Kasumi-1 (cell line): ENCODE data around the gene STK39.

Experiments
- DNase-seq, 2 experiments: peaks; one replicate each; lab custom pipeline; 2025; lab: John Stamatoyannopoulos, UW

The STK39 gene

DNA sequence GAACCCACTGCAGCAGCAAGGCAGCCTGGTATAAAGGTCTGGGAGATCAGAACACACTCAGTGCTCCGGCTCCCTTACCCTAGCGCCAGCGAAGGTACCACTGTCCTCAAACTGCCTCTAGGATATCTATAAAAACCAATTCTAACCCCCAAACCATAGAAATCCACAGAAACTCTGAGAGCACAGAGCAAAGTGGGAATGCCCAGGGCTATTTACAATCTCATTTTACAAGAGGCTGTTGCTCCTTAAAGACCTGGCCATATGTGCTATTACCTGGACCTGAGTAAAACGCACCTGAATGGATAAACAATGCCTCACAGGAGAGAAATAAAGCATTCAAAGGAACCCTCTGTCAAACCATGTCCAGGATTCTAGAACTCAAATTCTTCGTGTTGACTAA is 4.3 kb downstream of the STK39 start:
- no peak for DNase-seq

GRCh38 chr2:168241746-168242145 is 5.6 kb downstream of the STK39 start:
- DNase-seq = no peak

- no peak for DNase-seq
These were observed 6.2 kb downstream of the STK39 start for GRCh38 chr2:168241208-168241607.

DNA sequence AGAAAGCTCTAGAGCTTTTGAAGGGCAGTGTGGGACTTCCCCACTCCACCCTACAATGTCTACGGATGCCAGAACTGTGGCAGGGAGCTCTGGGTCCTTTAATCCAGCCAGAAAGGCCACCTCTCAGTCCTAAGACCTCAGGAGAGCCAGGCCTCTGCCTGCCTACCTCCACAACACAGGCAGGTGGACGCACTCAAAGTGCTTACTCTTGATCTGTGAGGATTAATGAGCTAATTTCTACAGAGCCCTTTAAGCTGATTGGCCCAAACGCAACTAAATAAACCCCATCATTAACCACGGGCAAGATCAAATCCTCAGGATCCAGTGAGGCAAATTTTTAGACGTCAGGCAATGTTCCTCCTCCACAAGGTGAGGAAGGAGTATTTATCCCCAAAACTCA is 8.1 kb downstream of the STK39 start:
- no peak for DNase-seq

DNA sequence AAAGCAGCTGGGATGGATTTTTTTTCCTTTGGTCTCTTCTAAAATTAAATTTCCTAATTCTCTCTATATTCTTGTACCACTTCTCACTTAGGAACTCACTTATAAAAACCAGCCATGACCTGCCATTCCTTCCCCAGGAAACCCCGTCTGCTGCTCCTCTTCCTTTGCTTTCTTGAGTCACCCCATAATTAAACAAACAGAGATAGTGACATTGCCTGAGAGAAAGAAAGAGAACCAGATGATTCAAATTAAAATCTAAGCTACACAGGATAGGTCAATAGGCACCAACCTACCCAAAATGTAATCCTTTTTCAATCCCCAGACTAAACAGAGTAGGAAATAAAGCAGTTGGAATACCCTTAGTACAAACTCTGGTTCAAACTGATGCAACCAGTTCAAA is 9.7 kb downstream of the STK39 start:
- no peak for DNase-seq

DNA sequence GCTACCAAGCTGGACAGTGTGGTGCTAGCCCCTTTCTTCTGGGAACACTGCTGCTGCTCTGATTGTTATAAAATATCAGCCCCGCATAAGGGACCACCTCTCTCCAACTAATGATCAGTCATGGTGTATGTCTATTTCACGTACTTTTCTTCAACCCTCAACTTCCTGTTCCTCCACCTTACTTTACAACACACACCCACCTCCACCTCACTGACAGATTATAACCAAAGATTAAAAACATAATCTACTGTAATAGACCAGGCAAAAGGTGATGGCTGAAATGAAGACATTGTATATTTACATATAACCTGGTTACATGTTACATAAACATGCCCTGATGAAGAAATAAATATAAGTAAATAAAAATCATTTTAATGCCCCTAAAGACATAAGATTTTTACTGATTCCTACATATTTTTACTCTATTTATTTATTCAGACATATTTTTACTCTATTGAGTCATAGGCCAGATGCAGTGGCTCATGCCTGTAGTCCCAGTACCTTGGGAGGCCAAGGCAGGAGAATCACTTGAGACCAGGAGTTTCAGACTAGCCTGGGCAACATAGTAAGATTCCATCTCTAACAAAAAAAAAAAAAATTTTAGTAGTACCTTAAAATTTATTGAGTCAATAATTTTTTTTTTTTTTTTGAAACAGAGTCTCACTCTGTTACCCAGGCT is 12.8 kb downstream of the STK39 start:
- DNase-seq = no peak

DNA sequence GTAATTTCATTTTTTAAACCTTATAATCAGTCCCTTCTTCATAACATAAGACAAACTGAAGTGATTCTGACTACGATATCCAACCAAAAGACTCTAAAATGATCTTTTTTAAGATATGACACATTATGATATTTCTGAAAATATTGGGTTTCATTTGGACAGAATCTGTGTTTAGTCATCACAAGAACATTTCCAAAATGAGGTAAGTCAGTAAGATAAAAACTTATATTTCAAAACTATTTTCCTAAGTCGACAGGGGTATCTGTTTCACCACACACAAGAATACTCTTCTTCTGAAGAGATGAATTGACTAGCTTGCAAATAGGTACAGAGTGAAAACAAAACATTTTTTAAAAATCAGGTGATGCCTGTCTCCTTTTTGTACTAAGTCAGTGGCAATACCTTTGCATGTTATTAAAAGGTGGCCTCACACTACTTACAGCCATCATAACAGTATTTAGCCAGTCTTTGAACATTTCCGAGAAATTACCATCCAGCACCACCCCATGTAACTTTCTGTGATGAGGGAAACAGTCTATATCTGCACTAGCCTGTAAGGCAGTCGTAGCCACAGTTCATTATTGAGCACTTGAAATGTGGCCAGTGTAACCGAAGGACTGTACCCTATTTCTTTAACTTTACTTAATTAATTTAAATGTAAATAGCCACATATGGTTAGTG is 13.5 kb downstream of the STK39 start:
- no peak for DNase-seq

- no peak for DNase-seq
These were observed 14.2 kb downstream of the STK39 start for GRCh38 chr2:168233166-168233565.

DNA sequence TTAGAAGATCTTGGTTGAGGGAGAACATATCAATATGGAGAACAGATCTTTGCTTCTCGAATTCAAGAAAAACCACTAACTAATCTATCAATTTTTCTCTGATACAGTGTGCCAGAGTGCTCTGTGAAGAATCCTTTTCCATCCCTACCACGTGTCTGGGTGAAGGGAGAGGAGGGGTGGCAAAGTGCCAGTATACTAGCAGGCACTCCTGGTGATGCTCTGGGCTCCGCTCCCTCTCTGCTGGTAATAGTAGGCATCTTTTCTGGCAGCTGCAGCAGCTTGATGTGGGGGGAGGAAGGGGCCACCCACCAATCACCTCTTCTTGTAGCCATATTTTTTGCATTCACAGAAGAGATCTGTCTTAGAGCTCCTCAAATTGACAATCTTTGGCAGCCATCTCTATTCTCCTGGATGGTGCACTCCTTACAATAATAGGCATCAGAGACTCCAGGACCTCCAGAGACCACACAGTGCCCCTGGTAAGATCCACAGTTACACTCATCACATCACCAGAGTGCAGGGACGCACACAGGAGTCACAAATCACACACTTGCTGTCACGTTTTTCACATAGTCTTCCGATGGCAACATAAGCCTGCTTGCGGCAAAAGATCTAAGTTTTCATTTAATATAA is 15.7 kb downstream of the STK39 start:
- DNase-seq = no peak

DNA sequence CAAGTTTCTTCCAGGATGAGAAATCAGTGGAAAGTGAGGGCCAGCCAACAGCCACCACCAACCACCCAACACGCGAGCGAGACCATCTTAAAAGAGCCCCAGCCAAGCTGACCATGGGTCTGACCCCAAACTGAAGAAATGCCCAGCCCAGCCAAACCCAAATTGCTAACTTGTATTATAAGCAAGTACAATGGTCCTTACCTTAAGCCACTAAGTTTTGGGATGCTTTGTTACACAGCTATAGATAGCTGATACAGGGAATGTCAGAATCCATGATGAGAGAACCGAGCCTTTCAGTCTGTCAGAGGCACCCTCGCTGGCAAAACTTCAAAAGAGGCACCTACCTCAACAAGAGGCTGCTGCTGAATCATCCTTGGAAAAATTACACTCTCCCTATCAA is 17.0 kb downstream of the STK39 start:
- no peak for DNase-seq

DNA sequence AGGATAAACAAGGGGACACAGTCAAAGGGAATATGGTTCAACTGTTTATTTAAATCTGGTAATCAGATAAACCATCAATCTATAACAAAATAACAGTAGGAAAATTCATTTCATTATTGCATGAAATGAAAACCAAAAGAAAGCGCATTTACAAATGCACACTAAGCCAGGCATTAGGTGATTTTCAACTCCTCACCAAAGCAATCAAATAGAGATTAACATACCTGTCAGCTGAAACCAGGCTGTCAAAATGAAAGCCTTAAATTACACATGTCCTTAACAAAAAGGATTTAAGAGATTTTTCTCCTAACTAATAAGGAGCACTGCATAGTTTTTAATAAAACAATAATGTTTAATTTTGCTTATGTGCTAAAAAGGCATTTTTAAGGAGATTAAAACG is 23.0 kb downstream of the STK39 start:
- no peak for DNase-seq

DNA sequence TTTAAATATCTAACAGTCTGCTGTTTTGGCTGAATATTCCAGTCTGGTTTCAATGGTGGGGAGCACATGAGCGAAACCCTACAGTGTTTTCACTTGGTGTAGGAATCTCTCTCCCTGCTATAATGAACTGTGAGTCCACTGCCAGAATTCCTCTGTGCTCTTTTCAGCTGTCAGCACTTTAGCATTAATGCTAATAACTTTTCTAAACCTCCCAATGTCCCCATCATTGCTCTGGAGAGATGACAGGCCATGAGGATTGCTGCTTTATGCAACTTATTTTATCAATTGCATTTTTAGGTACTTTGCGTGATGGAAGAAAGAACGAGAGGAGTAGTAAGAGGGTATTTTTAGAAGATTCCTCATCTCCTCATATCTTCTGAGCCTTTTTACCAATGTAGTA is 25.3 kb downstream of the STK39 start:
- DNase-seq = no peak

- DNase-seq = no peak
These were observed 26.2 kb downstream of the STK39 start for GRCh38 chr2:168220965-168221819.

GRCh38 chr2:168217920-168218319 is 29.5 kb downstream of the STK39 start:
- DNase-seq = no peak

DNA sequence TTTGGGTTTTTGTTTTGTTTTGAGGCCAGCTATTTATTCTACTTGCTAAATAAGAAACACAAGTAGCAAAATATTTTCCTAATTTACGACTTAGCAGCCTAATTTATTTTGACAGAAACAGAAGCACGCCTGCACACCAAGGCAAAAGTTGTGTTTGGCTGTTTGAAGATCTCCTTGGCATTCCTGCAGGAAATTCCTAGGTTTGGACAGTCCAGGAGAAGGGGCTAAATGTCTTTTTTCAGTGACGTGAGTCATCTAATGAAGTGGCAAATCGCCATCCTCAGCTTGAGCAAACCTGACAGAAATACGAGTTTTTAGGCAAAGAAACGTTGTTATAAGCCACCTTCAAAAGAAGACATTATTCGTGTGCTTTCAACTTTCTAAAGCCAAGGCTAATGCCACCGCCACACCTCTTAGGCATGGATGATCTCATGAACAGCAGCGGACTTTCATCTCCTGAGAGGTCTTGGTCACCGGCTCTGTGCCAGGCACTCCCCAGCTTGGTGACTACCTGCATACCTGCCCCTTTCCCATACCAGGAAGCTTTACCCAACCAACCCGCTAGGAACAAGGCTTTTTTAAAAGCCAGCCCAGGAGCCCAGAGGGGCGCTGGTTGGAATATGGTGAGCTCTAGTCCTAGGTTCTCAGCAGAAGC is 30.9 kb downstream of the STK39 start:
- no peak for DNase-seq

GRCh38 chr2:168215813-168216212 is 31.6 kb downstream of the STK39 start:
- DNase-seq = no peak

GRCh38 chr2:168212866-168213265 is 34.5 kb downstream of the STK39 start:
- DNase-seq = no peak

GRCh38 chr2:168212167-168212566 is 35.2 kb downstream of the STK39 start:
- DNase-seq = no peak

DNA sequence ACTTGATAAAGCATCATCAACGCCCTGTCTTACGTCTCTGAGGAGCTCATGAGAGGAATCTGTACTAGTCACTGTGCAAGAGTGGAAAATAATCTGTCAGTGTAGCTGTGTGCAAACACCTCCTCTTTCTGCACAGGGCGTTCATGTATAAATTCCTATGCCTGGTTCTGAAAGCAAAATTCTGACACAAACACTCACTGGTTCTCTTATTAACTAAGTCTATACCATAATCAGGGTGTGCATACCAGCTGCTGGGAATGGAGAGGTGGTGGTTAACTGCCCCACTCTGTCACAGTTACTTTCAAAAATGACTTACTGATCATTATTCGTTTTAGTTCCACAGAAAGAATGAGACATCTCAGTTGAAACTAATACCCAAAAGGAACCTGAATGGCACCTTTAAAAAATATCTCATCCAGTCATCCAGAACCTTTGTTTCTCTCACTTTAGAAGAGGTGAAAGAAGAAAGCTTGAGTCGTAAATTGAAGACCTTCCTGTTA is 35.7 kb downstream of the STK39 start:
- DNase-seq = no peak

DNA sequence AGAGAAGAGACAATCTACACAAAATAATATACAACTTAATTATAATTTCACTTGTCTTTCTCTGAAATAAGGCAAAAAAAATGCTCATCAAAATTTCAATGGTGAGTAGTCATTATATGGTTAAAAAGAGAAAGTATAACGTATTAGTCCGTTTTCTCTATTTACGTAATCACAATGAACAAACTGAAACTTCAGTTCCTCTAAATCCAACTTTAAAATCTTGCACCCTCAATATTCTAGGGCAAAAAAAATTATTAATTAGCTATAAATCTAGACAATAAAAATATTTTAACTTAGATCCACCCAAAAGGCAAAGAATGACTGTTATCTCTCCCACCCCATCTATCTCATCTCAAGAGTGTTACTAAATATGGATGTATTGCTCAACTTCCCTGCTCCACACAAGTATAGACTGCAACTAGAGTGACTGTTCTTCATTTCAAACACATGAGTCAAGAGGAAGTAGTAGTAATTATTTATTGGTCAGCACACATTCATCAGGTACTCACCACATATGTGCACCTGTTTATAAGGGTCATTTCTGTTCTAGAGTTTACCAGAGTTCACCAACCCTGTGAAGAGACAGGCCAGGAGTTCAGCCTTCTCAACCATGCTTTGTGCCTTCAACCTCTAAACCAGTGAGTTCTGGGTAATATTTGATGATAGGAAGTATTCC is 36.4 kb downstream of the STK39 start:
- peak; percentile 99 for DNase-seq

GRCh38 chr2:168210216-168210894 is 37.0 kb downstream of the STK39 start:
- peak; percentile 32 to 66 for DNase-seq
